ENCODE results near the gene IFT88. TPM values are rescaled to one million over a fixed set of nuclear protein-coding genes. Genes with fewer than 3 reads are reported as not detected.

The IFT88 gene
- total RNA-seq, 1 experiment from 2014 or later, result 11.9 TPM

GRCh38 chr13:20521364-20522115, 45.4 kb upstream of the IFT88 start:
- intact Hi-C loops (cut with micrococcal nuclease), result no loop called here
- ChIA-PET POLR2A (ENCODE audit: unreplicated experiment) (no interaction called here), CTCF (no interaction called here)

GRCh38 chr13:20525144-20525600, 41.8 kb upstream of the IFT88 start:
- intact Hi-C loops (cut with micrococcal nuclease), result no loop called here

More at GRCh38 chr13:20521364-20522115, 45.4 kb upstream of the IFT88 start:
- Histone ChIP-seq H3K9me2 (replicated peaks; ENCODE audit: low read length) (no peaks in the 10 kb centered on the region), H3K79me2 (ENCODE audit: low read length) (peaks cover 18% of the 10 kb centered on the region), H3K4me3 (ENCODE audit: low read length) (no peak overlapping the region), H3K4me2 (ENCODE audit: low read length) (no peak overlapping the region), H3F3A (ENCODE audit: low read length, unreplicated experiment) (no peaks in the 10 kb centered on the region), H3K9ac (ENCODE audit: low read length) (no peak overlapping the region), H4K20me1 (ENCODE audit: low read length) (no peaks in the 10 kb centered on the region), H3K36me3 (ENCODE audit: low read depth, low read length) (no peaks in the 10 kb centered on the region), H3K4me1 (ENCODE audit: insufficient read depth, low read length) (peaks cover 7% of the 10 kb centered on the region), H3K27ac (ENCODE audit: low read length) (no peak overlapping the region), H2AFZ (ENCODE audit: low read length) (no peak overlapping the region), H3K27me3 (ENCODE audit: low read length) (no peaks in the 10 kb centered on the region), H3K9me3 (ENCODE audit: low read length) (no peaks in the 10 kb centered on the region)
- no peak for TF ChIP-seq EZH2 (IDR thresholded peaks at IDR 0.05; ENCODE audit: low read length, unreplicated experiment)
- DNase-seq (no peak), ATAC-seq (no peak)
- no TSS peak for BruUV-seq (replicated peaks)

GRCh38 chr13:20525601-20526544, 41.1 kb upstream of the IFT88 start, which contains the start of gene CRYL1:
TSS of gene CRYL1 (minus strand) at chr13:20525857. CDS start at chr13:20525794, 63 bp downstream.
- Histone ChIP-seq H3K79me2 (ENCODE audit: low read length) (peaks cover 18% of the 10 kb centered on the region), H2AFZ (ENCODE audit: low read length) (peak within 1 kb of the TSS; percentile 99), H3K9ac (ENCODE audit: low read length) (peak within 1 kb of the TSS; percentile 86), H3K9me2 (replicated peaks; ENCODE audit: low read length) (no peaks in the 10 kb centered on the region), H3K4me1 (ENCODE audit: insufficient read depth, low read length) (peaks cover 13% of the 10 kb centered on the region), H3K9me3 (ENCODE audit: low read length) (no peaks in the 10 kb centered on the region), H3K27me3 (ENCODE audit: low read length) (no peaks in the 10 kb centered on the region), H3K4me3 (ENCODE audit: low read length) (peak within 1 kb of the TSS; percentile 94), H3F3A (ENCODE audit: low read length, unreplicated experiment) (no peaks in the 10 kb centered on the region), H3K4me2 (ENCODE audit: low read length) (peak within 1 kb of the TSS; percentile 96), H4K20me1 (ENCODE audit: low read length) (no peaks in the 10 kb centered on the region), H3K27ac (ENCODE audit: low read length) (peak within 1 kb of the TSS; percentile 73), H3K36me3 (ENCODE audit: low read depth, low read length) (no peaks in the 10 kb centered on the region)
- intact Hi-C loops (cut with micrococcal nuclease), result loop anchor here (1.0 kb wide), 1 partner anchor 41 kb away; the partner anchor contains the start of gene IFT88
- BruUV-seq (replicated peaks), result TSS peak; percentile 95
- CTCF ChIA-PET, result interaction anchor here (0.6 kb wide), 2 partner anchors 20 to 333 kb away, joined by 5 to 8 read pairs; no protein-coding TSS in a partner anchor
- DNase-seq (peak; percentile 83), ATAC-seq (peak; percentile 91)
- POLR2A ChIA-PET (ENCODE audit: unreplicated experiment), result interaction anchor here (0.6 kb wide), 2 partner anchors 100 to 405 kb away, joined by 4 to 31 read pairs; no protein-coding TSS in a partner anchor
- TF ChIP-seq EZH2phosphoT487 (IDR thresholded peaks at IDR 0.05; ENCODE audit: borderline replicate concordance, low read length) (no peak), EZH2 (IDR thresholded peaks at IDR 0.05; ENCODE audit: low read length, unreplicated experiment) (no peak), CTCF (conservative IDR thresholded peaks at IDR 0.05; ENCODE audit: low read depth, low read length) (no peak)

More at GRCh38 chr13:20525144-20525600, 41.8 kb upstream of the IFT88 start:
- no peaks in the 10 kb centered on the region for H3F3A ChIP-seq (ENCODE audit: low read length, unreplicated experiment)
- H3K4me2 ChIP-seq (ENCODE audit: low read length), result peak overlapping the region; percentile 96
- H3K4me3 ChIP-seq (ENCODE audit: low read length), result peak overlapping the region; percentile 94
- peak overlapping the region; percentile 86 for H3K9ac ChIP-seq (ENCODE audit: low read length)
- peaks cover 18% of the 10 kb centered on the region for H3K79me2 ChIP-seq (ENCODE audit: low read length)
- no peaks in the 10 kb centered on the region for H3K9me2 ChIP-seq (replicated peaks; ENCODE audit: low read length)
- H3K4me1 ChIP-seq (ENCODE audit: insufficient read depth, low read length), result peaks cover 13% of the 10 kb centered on the region
- no peaks in the 10 kb centered on the region for H4K20me1 ChIP-seq (ENCODE audit: low read length)
- H3K9me3 ChIP-seq (ENCODE audit: low read length), result no peaks in the 10 kb centered on the region
- ATAC-seq, result peak; percentile 29
- H2AFZ ChIP-seq (ENCODE audit: low read length), result peak overlapping the region; percentile 99
- H3K36me3 ChIP-seq (ENCODE audit: low read depth, low read length), result no peaks in the 10 kb centered on the region
- TSS peak; percentile 47 for BruUV-seq (replicated peaks)
- ChIA-PET CTCF (interaction anchor here (0.6 kb wide), 2 partner anchors 20 to 333 kb away, joined by 5 to 8 read pairs; no protein-coding TSS in a partner anchor), POLR2A (ENCODE audit: unreplicated experiment) (interaction anchor here (0.6 kb wide), 2 partner anchors 100 to 405 kb away, joined by 4 to 31 read pairs; no protein-coding TSS in a partner anchor)
- peak; percentile 21 for DNase-seq
- 0 out of 2 replicates have a peak overlapping the region, but pooled peaks have one; percentile 8 for H3K27ac ChIP-seq (ENCODE audit: low read length)
- no peak for TF ChIP-seq EZH2phosphoT487 (IDR thresholded peaks at IDR 0.05; ENCODE audit: borderline replicate concordance, low read length)
- no peaks in the 10 kb centered on the region for H3K27me3 ChIP-seq (ENCODE audit: low read length)
